Activated naive CD4-positive, alpha-beta T cell (primary cell): ENCODE results near the gene KL.

Experiments
- DNase-seq, 4 experiments: peaks; one replicate each; lab custom pipeline; 2025; lab: John Stamatoyannopoulos, UW

Gene KL

GRCh38 chr13:33004511-33004910 lies 11.7 kb upstream of the KL start:
- no peak for DNase-seq

GRCh38 chr13:33006134-33006533 lies 10.1 kb upstream of the KL start:
- DNase-seq: no peak

- DNase-seq: no peak
Measured at GRCh38 chr13:33006638-33007037, 9.6 kb upstream of the KL start.

GRCh38 chr13:33007237-33007636 lies 9.0 kb upstream of the KL start:
- DNase-seq: no peak

GRCh38 chr13:33007950-33008349 lies 8.3 kb upstream of the KL start:
- no peak for DNase-seq

- DNase-seq: no peak
Measured at GRCh38 chr13:33008946-33009722, 7.1 kb upstream of the KL start.

- DNase-seq: no peak
Measured at GRCh38 chr13:33011828-33012470, 4.3 kb upstream of the KL start.

GRCh38 chr13:33014291-33014690 lies 1.9 kb upstream of the KL start:
- no peak for DNase-seq

- no peak for DNase-seq
Measured at GRCh38 chr13:33015241-33015668, 968 bp upstream of the KL start.

- no peak for DNase-seq
Measured at GRCh38 chr13:33015791-33016323, 366 bp upstream of the KL start.

GRCh38 chr13:33017323-33017929 lies 1.2 kb downstream of the KL start:
- no peak for DNase-seq

GRCh38 chr13:33018886-33019285 lies 2.7 kb downstream of the KL start:
- DNase-seq: no peak

- no peak for DNase-seq
Measured at GRCh38 chr13:33022986-33023385, 6.8 kb downstream of the KL start.

- no peak for DNase-seq
Measured at GRCh38 chr13:33025220-33025744, 9.1 kb downstream of the KL start.

- no peak for DNase-seq
Measured at GRCh38 chr13:33026489-33027152, 10.4 kb downstream of the KL start.

- DNase-seq: no peak
Measured at GRCh38 chr13:33028620-33029019, 12.4 kb downstream of the KL start.

GRCh38 chr13:33031277-33031676 lies 15.1 kb downstream of the KL start:
- no peak for DNase-seq

- no peak for DNase-seq
Measured at GRCh38 chr13:33032037-33032625, 15.9 kb downstream of the KL start.

- DNase-seq: no peak
Measured at GRCh38 chr13:33033051-33033812, 17.0 kb downstream of the KL start.

- DNase-seq: no peak
Measured at GRCh38 chr13:33033986-33034385, 17.8 kb downstream of the KL start.
